NCI-H2029 treated with DMSO at 0.1 percent for 48 hours (cell line): ENCODE data around the gene BASP1.
"Not testable (repeated sequence)": the region's sequence is repeated elsewhere in the genome, so short reads cannot be mapped to it uniquely, and the experiment has no call there.

Source experiments
- DNase-seq: peaks from one replicate; lab custom pipeline; 2025; lab: John Stamatoyannopoulos, UW

The BASP1 gene

DNA sequence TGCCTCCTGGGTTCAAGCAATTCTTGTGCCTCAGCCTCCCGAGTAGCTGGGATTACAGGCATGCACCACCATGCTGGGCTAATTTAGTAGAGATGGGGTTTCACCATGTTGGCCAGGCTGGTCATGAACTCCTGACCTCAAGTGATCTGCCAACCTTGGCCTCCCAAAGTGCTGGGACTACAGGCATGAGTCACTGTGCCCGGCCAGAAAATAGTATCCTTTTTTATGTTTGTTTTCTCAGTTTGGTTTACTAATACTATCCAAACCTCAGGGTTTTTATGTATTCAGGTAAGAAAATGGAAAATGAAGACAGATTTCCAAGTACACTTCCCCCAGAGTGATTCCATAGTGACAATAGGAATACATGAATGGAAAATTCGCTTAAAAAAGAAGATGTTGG lies 101.7 kb downstream of the BASP1 start:
- not testable (repeated sequence) for DNase-seq

DNA sequence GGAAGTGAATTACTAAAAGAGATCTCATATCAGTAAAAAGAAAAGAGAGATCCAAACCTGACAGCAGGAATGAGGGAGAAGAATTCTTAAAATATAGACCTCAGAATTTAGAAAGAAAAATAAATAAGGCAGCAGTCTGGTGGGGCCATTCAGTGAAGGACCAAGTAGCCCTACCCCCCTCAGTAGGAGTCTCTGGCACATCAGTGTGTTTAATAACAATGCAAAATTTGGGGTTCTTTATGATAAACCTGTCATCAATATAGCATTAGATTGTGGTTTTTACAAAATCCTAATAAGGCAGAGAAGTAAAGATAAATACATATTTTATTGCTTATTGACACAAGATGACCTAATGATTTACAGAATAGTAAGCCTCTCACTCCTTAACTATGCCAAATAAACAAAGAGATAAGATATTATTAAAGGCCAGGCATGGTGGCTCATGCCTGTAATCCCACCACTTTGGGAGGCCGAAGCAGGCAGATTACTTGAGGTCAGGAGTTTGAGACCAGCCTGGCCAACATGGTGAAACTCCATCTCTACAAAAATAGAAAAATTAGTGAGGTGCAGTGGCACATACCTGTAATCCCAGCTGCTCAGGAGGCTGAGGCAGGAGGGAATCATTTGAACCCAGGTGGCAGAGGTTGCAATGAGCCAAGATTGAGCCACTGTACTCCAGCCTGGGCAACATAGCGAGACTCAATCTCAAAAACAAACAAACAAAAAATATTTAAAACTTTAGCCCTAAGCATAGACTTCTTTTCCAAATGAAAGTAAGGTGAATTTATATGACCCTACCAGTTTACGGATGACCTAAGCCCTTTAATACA lies 108.6 kb downstream of the BASP1 start:
- no peak for DNase-seq
